ENCODE measurements around the gene COL4A1. TPM values are rescaled to one million over a fixed set of nuclear protein-coding genes. Genes with fewer than 3 reads are reported as not detected.

COL4A1 gene
- total RNA-seq, 4 donors from 2014 or later: 278 to 618 (median 440) TPM

DNA sequence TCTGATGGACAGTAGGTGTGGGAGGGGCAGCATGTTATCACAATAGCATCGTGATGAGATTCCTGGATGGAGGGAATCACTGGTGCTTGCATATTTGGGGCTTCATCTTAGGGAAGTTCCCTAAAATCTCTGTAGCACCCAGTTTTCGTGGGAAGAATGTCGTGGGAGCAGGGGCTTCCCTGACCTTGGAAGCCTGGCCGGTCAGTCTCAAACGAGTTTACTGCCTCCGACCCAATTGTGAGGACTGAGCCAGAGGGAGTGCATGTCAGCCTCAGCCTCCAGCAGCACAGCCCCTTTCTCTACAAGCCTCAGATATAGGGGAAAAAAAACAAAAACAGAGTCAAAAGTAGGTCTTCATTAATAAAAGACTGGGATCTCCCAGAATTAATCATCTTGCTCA lies 32.3 kb upstream of the COL4A1 start:
- H3K4me3 ChIP-seq: no peak overlapping the region
- ATAC-seq: no peak

GRCh38 chr13:110338441-110339101 lies 31.6 kb upstream of the COL4A1 start:
- no peak overlapping the region for H3K4me3 ChIP-seq
- peak overlapping the region; percentile 94 to 99 (median 98) for H3K27ac ChIP-seq
- peak; percentile 49 for ATAC-seq
- WGBS, 2 donors (ENCODE audit: low coverage in 1 of 2): 1 to 16% methylated on average over 9 to 13 of the region's 13 CpGs
- no peaks in the 10 kb centered on the region for H3K36me3 ChIP-seq
- TF ChIP-seq POLR2AphosphoS5 (IDR thresholded peaks at IDR 0.05) (peak; percentile 83), POLR2A (IDR thresholded peaks at IDR 0.05) (no peak)
- no peaks in the 10 kb centered on the region for H3K9me3 ChIP-seq
- H3K4me1 ChIP-seq: peaks cover 45 to 100% (median 66%) of the 10 kb centered on the region in 3 donors
- no peaks in the 10 kb centered on the region for H3K27me3 ChIP-seq

More for the DNA sequence above, 32.3 kb upstream of the COL4A1 start:
- WGBS, 2 donors (ENCODE audit: low coverage in 1 of 2): 25 to 52% methylated on average over 2 to 6 of the region's 6 CpGs
- no peak for TF ChIP-seq POLR2A (IDR thresholded peaks at IDR 0.05)
- Histone ChIP-seq H3K27ac (peak overlapping the region; percentile 94 to 99 (median 98)), H3K4me1 (peaks cover 45 to 100% (median 61%) of the 10 kb centered on the region in 3 donors), H3K36me3 (no peaks in the 10 kb centered on the region), H3K27me3 (no peaks in the 10 kb centered on the region), H3K9me3 (no peaks in the 10 kb centered on the region)

- Histone ChIP-seq H3K27ac (peak overlapping the region; percentile 94 to 99 (median 98)), H3K27me3 (no peaks in the 10 kb centered on the region), H3K4me1 (peaks cover 35 to 100% (median 57%) of the 10 kb centered on the region in 3 donors), H3K4me3 (no peak overlapping the region), H3K9me3 (no peaks in the 10 kb centered on the region), H3K36me3 (no peaks in the 10 kb centered on the region)
- ATAC-seq: no peak
- WGBS, 2 donors (ENCODE audit: low coverage in 1 of 2): 42 to 69% methylated on average over 4 to 6 of the region's 7 CpGs
- TF ChIP-seq POLR2A (IDR thresholded peaks at IDR 0.05): no peak
- TF ChIP-seq POLR2AphosphoS5 (IDR thresholded peaks at IDR 0.05): peak; percentile 30
These were observed 30.3 kb upstream of the COL4A1 start for GRCh38 chr13:110337247-110337646.

GRCh38 chr13:110336681-110337080 lies 29.7 kb upstream of the COL4A1 start:
- Histone ChIP-seq H3K27me3 (no peaks in the 10 kb centered on the region), H3K27ac (peak overlapping the region; percentile 94 to 99 (median 98)), H3K4me3 (no peak overlapping the region), H3K4me1 (peaks cover 34 to 100% (median 53%) of the 10 kb centered on the region in 3 donors), H3K9me3 (no peaks in the 10 kb centered on the region), H3K36me3 (no peaks in the 10 kb centered on the region)
- TF ChIP-seq POLR2AphosphoS5 (IDR thresholded peaks at IDR 0.05) (peak; percentile 59), EP300 (IDR thresholded peaks at IDR 0.05) (no peak)
- WGBS, 2 donors (ENCODE audit: low coverage in 1 of 2): 31% methylated on average over 4 of the region's 5 CpGs; no CpG with 5 or more reads in 1 of the 2 donors
- no peak for ATAC-seq

DNA sequence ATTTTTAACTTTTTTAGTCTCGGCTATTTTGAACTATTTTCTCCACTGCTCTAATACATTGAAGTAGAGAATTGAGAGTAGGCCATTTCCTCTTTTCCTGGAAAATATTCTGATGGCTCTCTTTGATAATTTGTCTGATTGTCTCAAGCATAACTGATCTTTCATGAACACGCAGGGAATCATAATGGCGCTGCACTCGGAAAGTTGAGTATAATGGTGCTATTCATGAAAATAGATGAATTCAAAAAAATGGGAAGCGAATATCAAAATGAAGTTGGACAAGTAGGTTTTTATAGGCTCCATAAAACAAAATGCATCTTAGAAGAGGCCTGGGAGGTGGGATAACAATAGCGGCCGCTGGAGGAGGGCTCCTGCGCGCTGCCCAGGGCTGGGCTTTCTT lies 29.2 kb upstream of the COL4A1 start:
- H3K27me3 ChIP-seq: no peaks in the 10 kb centered on the region
- H3K4me3 ChIP-seq: no peak overlapping the region
- no peaks in the 10 kb centered on the region for H3K36me3 ChIP-seq
- peaks cover 37 to 100% (median 47%) of the 10 kb centered on the region in 3 donors for H3K4me1 ChIP-seq
- H3K9me3 ChIP-seq: no peaks in the 10 kb centered on the region
- 77 to 88% methylated on average over 4 to 9 of the region's 9 CpGs for WGBS, 2 donors (ENCODE audit: low coverage in 1 of 2)
- no peak for ATAC-seq
- H3K27ac ChIP-seq: peak overlapping the region; percentile 94 to 99 (median 98)
- TF ChIP-seq POLR2A (IDR thresholded peaks at IDR 0.05): no peak
- no peak for TF ChIP-seq POLR2AphosphoS5 (IDR thresholded peaks at IDR 0.05)
- TF ChIP-seq, protein P1, sequence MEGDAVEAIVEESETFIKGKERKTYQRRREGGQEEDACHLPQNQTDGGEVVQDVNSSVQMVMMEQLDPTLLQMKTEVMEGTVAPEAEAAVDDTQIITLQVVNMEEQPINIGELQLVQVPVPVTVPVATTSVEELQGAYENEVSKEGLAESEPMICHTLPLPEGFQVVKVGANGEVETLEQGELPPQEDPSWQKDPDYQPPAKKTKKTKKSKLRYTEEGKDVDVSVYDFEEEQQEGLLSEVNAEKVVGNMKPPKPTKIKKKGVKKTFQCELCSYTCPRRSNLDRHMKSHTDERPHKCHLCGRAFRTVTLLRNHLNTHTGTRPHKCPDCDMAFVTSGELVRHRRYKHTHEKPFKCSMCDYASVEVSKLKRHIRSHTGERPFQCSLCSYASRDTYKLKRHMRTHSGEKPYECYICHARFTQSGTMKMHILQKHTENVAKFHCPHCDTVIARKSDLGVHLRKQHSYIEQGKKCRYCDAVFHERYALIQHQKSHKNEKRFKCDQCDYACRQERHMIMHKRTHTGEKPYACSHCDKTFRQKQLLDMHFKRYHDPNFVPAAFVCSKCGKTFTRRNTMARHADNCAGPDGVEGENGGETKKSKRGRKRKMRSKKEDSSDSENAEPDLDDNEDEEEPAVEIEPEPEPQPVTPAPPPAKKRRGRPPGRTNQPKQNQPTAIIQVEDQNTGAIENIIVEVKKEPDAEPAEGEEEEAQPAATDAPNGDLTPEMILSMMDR (IDR thresholded peaks at IDR 0.05): no peak
- no peak for TF ChIP-seq EP300 (IDR thresholded peaks at IDR 0.05)

DNA sequence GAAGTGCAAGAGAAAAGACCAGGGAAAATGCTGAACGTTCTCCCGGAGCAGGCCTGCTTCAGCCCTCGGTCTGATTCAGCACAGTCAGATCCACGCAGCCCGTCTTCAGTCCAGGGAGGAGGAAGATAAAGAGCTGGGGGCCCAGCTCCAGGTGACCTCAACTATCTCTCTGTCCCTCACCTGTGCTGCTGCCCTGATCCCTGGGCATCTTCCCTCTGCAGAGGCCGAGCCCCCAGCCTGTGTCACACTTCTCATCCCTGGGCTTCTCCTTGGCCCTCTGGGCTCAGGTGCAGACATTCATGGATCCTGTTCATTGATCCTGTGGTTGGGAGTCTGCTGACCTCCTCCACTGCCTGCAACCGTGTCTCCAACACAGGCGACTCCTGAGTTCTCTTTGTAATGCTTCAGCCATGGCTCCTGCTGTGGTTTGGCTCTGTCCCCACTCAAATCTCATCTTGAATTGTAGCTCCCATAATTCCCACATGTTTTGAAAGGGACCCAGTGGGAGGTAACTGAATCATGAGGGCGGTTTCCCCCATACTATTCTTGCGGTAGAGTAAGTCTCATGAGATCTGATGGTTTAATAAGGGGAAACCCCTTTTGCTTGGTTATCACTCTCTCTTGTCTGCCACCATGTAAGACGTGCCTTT lies 28.0 kb upstream of the COL4A1 start:
- peaks cover 35 to 100% (median 41%) of the 10 kb centered on the region in 3 donors for H3K4me1 ChIP-seq
- H3K4me3 ChIP-seq: no peak overlapping the region
- H3K36me3 ChIP-seq: no peaks in the 10 kb centered on the region
- no peaks in the 10 kb centered on the region for H3K9me3 ChIP-seq
- H3K27me3 ChIP-seq: no peaks in the 10 kb centered on the region
- H3K27ac ChIP-seq: peak overlapping the region; percentile 6 to 99 (median 95)
- TF ChIP-seq POLR2A (IDR thresholded peaks at IDR 0.05) (no peak), POLR2AphosphoS5 (IDR thresholded peaks at IDR 0.05) (no peak), EP300 (IDR thresholded peaks at IDR 0.05) (no peak)
- TF ChIP-seq, protein P1 (IDR thresholded peaks at IDR 0.05): no peak
- ATAC-seq: no peak
- WGBS, 2 donors (ENCODE audit: low coverage in 1 of 2): 67 to 72% methylated on average over 9 to 10 of the region's 11 CpGs

Measured in gastroesophageal sphincter (tissue), 4 donors.